ENCODE measurements around the gene SLC1A7. TPM values are rescaled to one million over a fixed set of nuclear protein-coding genes. Genes with fewer than 3 reads are reported as not detected.

Gene SLC1A7
- polyA plus RNA-seq, 1 donor (not counting 4 experiments of a cell fraction or from before 2014, with no cell fraction given): not detected

DNA sequence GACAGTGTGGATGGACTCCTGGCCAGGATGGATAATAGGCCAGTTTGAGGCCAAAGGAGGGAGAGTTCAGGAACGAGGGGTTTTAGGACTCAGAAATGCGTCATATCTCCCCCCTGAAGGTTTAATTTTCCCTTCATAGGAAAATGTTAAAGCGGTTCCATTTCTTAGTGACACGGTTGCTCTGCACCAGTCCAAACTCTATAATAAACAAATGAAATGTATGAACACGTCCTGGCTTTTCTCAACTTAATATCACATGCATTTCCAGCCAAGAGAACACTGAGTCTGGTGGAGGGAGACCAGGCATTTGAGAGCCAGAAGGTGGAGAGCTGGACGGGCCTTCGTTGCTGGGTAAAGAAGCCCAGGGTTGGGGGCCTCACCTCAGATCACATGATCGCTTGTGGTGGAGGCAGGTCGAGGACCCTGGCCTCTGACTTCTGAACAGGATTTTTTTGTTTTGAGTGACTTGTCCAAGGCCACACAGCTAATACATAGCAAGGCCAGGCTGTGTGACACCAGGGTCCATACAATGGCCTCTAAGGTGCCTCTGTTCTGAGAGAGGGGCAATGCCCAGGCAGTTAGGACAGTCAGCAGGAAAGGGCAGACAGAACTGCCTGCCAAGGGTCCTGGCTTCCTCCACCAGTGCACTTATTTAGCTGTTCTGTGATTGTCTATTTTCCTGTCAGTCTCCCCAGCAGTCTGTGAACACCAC, 11.4 kb downstream of the SLC1A7 start:
- no peak overlapping the region for H3K9ac ChIP-seq (ENCODE audit: control insufficient read depth, extremely low read depth, insufficient read depth, low read length)
- H3K36me3 ChIP-seq (ENCODE audit: control insufficient read depth in 2 of 2, extremely low read depth in 1 of 2, insufficient read depth in 2 of 2, low read length in 2 of 2): no peaks in the 10 kb centered on the region
- H3K4me3 ChIP-seq (ENCODE audit: control insufficient read depth in 2 of 3, extremely low read depth in 1 of 3, insufficient read depth in 2 of 3, low read depth in 1 of 3, low read length in 3 of 3): no peak overlapping the region
- H3K9me1 ChIP-seq (ENCODE audit: control insufficient read depth, extremely low read depth, insufficient read depth, low read length): no peaks in the 10 kb centered on the region
- H3K4me2 ChIP-seq (ENCODE audit: control insufficient read depth, extremely low read depth, insufficient read depth, low read depth, low read length): no peak overlapping the region
- TF ChIP-seq EZH2 (IDR thresholded peaks at IDR 0.05; ENCODE audit: low read length): no peak
- TF ChIP-seq, protein P1, sequence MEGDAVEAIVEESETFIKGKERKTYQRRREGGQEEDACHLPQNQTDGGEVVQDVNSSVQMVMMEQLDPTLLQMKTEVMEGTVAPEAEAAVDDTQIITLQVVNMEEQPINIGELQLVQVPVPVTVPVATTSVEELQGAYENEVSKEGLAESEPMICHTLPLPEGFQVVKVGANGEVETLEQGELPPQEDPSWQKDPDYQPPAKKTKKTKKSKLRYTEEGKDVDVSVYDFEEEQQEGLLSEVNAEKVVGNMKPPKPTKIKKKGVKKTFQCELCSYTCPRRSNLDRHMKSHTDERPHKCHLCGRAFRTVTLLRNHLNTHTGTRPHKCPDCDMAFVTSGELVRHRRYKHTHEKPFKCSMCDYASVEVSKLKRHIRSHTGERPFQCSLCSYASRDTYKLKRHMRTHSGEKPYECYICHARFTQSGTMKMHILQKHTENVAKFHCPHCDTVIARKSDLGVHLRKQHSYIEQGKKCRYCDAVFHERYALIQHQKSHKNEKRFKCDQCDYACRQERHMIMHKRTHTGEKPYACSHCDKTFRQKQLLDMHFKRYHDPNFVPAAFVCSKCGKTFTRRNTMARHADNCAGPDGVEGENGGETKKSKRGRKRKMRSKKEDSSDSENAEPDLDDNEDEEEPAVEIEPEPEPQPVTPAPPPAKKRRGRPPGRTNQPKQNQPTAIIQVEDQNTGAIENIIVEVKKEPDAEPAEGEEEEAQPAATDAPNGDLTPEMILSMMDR (optimal IDR thresholded peaks at IDR 0.05 in 1 of 3, IDR thresholded peaks at IDR 0.05 in 1 of 3, conservative IDR thresholded peaks at IDR 0.05 in 1 of 3; ENCODE audit: extremely low read depth in 1 of 3, insufficient read depth in 2 of 3, low read length in 3 of 3): no peak
- no peak for FAIRE-seq
- no peak for DNase-seq (ENCODE audit: low read depth, low spot score)
- no peak overlapping the region for H3K27ac ChIP-seq (ENCODE audit: control insufficient read depth, insufficient read depth, low read length)
- no peak overlapping the region for H2AFZ ChIP-seq (ENCODE audit: control insufficient read depth, low read length)
- no peaks in the 10 kb centered on the region for H4K20me1 ChIP-seq (ENCODE audit: control insufficient read depth, extremely low read depth, insufficient read depth, low read length)
- H3K79me2 ChIP-seq (ENCODE audit: control insufficient read depth, insufficient read depth, low read length): no peaks in the 10 kb centered on the region
- H3K9me3 ChIP-seq (ENCODE audit: control insufficient read depth, low read depth, low read length): no peaks in the 10 kb centered on the region
- dilution Hi-C loops (cut with MboI; ENCODE audit: extremely low pct_ligation_motif_present, low sequenced_read_pairs): no loop called here
- peaks cover 4% of the 10 kb centered on the region for H3K27me3 ChIP-seq (ENCODE audit: control insufficient read depth, extremely low read depth, insufficient read depth, low read length)
- no peaks in the 10 kb centered on the region for H3K4me1 ChIP-seq (ENCODE audit: control insufficient read depth, extremely low read depth, insufficient read depth, low read length)

DNA sequence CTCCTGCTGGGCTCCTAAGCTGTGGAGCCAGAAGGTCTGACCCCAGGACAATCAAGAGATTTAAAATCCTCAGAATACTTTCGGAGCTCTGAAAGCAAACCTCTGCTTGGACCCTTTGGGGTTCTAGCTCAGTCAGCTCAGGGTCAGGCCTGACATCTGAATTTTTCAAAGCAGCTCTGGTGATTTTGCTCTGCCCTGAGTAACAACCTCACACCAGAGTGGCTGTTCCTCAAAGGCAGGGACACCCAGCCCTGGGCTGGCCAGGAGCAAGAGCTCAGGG, 11.9 kb downstream of the SLC1A7 start:
- Histone ChIP-seq H4K20me1 (ENCODE audit: control insufficient read depth, extremely low read depth, insufficient read depth, low read length) (no peaks in the 10 kb centered on the region), H3K9me1 (ENCODE audit: control insufficient read depth, extremely low read depth, insufficient read depth, low read length) (no peaks in the 10 kb centered on the region), H3K27me3 (ENCODE audit: control insufficient read depth, extremely low read depth, insufficient read depth, low read length) (peaks cover 4% of the 10 kb centered on the region), H2AFZ (ENCODE audit: control insufficient read depth, low read length) (no peak overlapping the region), H3K9me3 (ENCODE audit: control insufficient read depth, low read depth, low read length) (no peaks in the 10 kb centered on the region), H3K27ac (ENCODE audit: control insufficient read depth, insufficient read depth, low read length) (no peak overlapping the region), H3K4me3 (ENCODE audit: control insufficient read depth in 2 of 3, extremely low read depth in 1 of 3, insufficient read depth in 2 of 3, low read depth in 1 of 3, low read length in 3 of 3) (no peak overlapping the region), H3K4me2 (ENCODE audit: control insufficient read depth, extremely low read depth, insufficient read depth, low read depth, low read length) (no peak overlapping the region), H3K9ac (ENCODE audit: control insufficient read depth, extremely low read depth, insufficient read depth, low read length) (no peak overlapping the region), H3K4me1 (ENCODE audit: control insufficient read depth, extremely low read depth, insufficient read depth, low read length) (no peaks in the 10 kb centered on the region), H3K79me2 (ENCODE audit: control insufficient read depth, insufficient read depth, low read length) (no peaks in the 10 kb centered on the region), H3K36me3 (ENCODE audit: control insufficient read depth in 2 of 2, extremely low read depth in 1 of 2, insufficient read depth in 2 of 2, low read length in 2 of 2) (no peaks in the 10 kb centered on the region)
- dilution Hi-C loops (cut with MboI; ENCODE audit: extremely low pct_ligation_motif_present, low sequenced_read_pairs): no loop called here
- TF ChIP-seq EZH2 (IDR thresholded peaks at IDR 0.05; ENCODE audit: low read length): no peak
- TF ChIP-seq, protein P1 (optimal IDR thresholded peaks at IDR 0.05 in 1 of 3, IDR thresholded peaks at IDR 0.05 in 1 of 3, conservative IDR thresholded peaks at IDR 0.05 in 1 of 3; ENCODE audit: extremely low read depth in 1 of 3, insufficient read depth in 2 of 3, low read length in 3 of 3): no peak
- DNase-seq (ENCODE audit: low read depth, low spot score) (no peak), FAIRE-seq (no peak)

Data from keratinocyte (primary cell).